ENCODE data around the gene CAB39L.
A peak's percentile ranks its signal among the peaks of the same experiment; 100 is the strongest.
"Not testable (repeated sequence)": the region's sequence is repeated elsewhere in the genome, so short reads cannot be mapped to it uniquely, and the experiment has no call there.

The CAB39L gene

GRCh38 chr13:49357694-49358093 is 86.2 kb downstream of the CAB39L start:
- peak overlapping the region in 1 of 21 experiments; percentile 76 for H3K27ac ChIP-seq
- no peak overlapping the region for H3K4me3 ChIP-seq

GRCh38 chr13:49356223-49356622 is 87.6 kb downstream of the CAB39L start:
- Histone ChIP-seq H3K27ac (peak overlapping the region in 6 of 21 experiments; percentile 43 to 76 (median 68)), H3K4me3 (no peak overlapping the region)

- H3K27ac ChIP-seq = peak overlapping the region in 1 of 21 experiments; percentile 33
- no peak overlapping the region for H3K4me3 ChIP-seq
These were observed 89.1 kb downstream of the CAB39L start for GRCh38 chr13:49354719-49355118.

GRCh38 chr13:49353908-49354307 is 90.0 kb downstream of the CAB39L start:
- Histone ChIP-seq H3K27ac (peak overlapping the region in 1 of 21 experiments; percentile 34), H3K4me3 (no peak overlapping the region)

GRCh38 chr13:49351871-49352270 is 92.0 kb downstream of the CAB39L start:
- Histone ChIP-seq H3K4me3 (no peak overlapping the region), H3K27ac (no peak overlapping the region)

- Histone ChIP-seq H3K4me3 (no peak overlapping the region), H3K27ac (no peak overlapping the region)
These were observed 95.1 kb downstream of the CAB39L start for GRCh38 chr13:49348751-49349150.

- no peak overlapping the region for H3K4me3 ChIP-seq
- H3K27ac ChIP-seq = no peak overlapping the region
These were observed 96.0 kb downstream of the CAB39L start for GRCh38 chr13:49347650-49348385.

GRCh38 chr13:49346460-49346859 is 97.4 kb downstream of the CAB39L start:
- no peak overlapping the region for H3K4me3 ChIP-seq
- H3K27ac ChIP-seq = no peak overlapping the region

GRCh38 chr13:49343731-49344130 is 100.1 kb downstream of the CAB39L start:
- Histone ChIP-seq H3K27ac (no peak overlapping the region), H3K4me3 (no peak overlapping the region)

GRCh38 chr13:49343255-49343654 is 100.6 kb downstream of the CAB39L start:
- no peak overlapping the region for H3K4me3 ChIP-seq

GRCh38 chr13:49342454-49342853 is 101.4 kb downstream of the CAB39L start:
- Histone ChIP-seq H3K4me3 (no peak overlapping the region), H3K27ac (no peak overlapping the region)

More at GRCh38 chr13:49343255-49343654, 100.6 kb downstream of the CAB39L start:
- no peak overlapping the region for H3K27ac ChIP-seq

GRCh38 chr13:49341941-49342340 is 101.9 kb downstream of the CAB39L start:
- Histone ChIP-seq H3K27ac (no peak overlapping the region), H3K4me3 (no peak overlapping the region)

- no peak overlapping the region for H3K27ac ChIP-seq
- no peak overlapping the region for H3K4me3 ChIP-seq
These were observed 102.3 kb downstream of the CAB39L start for GRCh38 chr13:49341517-49341916.

- Histone ChIP-seq H3K4me3 (no peak overlapping the region), H3K27ac (no peak overlapping the region)
These were observed 103.7 kb downstream of the CAB39L start for GRCh38 chr13:49340161-49340560.

GRCh38 chr13:49336655-49337054 is 107.2 kb downstream of the CAB39L start:
- H3K4me3 ChIP-seq = no peak overlapping the region
- no peak overlapping the region for H3K27ac ChIP-seq

GRCh38 chr13:49330546-49330864 is 113.4 kb downstream of the CAB39L start:
- Histone ChIP-seq H3K27ac (no peak overlapping the region), H3K4me3 (no peak overlapping the region)

GRCh38 chr13:49329831-49330545 is 113.9 kb downstream of the CAB39L start:
- Histone ChIP-seq H3K27ac (no peak overlapping the region), H3K4me3 (no peak overlapping the region)

- not testable (repeated sequence) for H3K4me3 ChIP-seq, H3K27ac ChIP-seq
These were observed 116.7 kb downstream of the CAB39L start for GRCh38 chr13:49327145-49327544.

GRCh38 chr13:49326222-49326917 is 117.5 kb downstream of the CAB39L start:
- H3K4me3 ChIP-seq = no peak overlapping the region
- H3K27ac ChIP-seq = no peak overlapping the region

GRCh38 chr13:49323344-49323743 is 120.5 kb downstream of the CAB39L start:
- Histone ChIP-seq H3K4me3 (no peak overlapping the region), H3K27ac (no peak overlapping the region)

- H3K27ac ChIP-seq = peak overlapping the region in 1 of 21 experiments; percentile 15
- no peak overlapping the region for H3K4me3 ChIP-seq
These were observed 121.2 kb downstream of the CAB39L start for GRCh38 chr13:49322702-49323101.
